IMR-90 (cell line): ENCODE data around the gene HRAS. TPM values are rescaled to one million over a fixed set of nuclear protein-coding genes. Genes with fewer than 3 reads are reported as not detected.
A peak's percentile ranks its signal among the peaks of the same experiment; 100 is the strongest.

Experiments
- ATAC-seq: fragments of 200-7000 bp; cut with Tn5 transposase; 2 replicates; pipeline ENCODE4 v1.9.1; 2020; ENCODE audit warnings: low read depth, mild to moderate bottlenecking, moderate library complexity
- BruUV-seq: library from RNA; stranded (reverse); fragments of 400-500 nt; replicated peaks from 2 replicates; lab custom pipeline; 2021; lab: Mats Ljungman, UMichigan
- CTCF ChIA-PET: fragments of 300-600 bp; formaldehyde crosslinking; extraction: SDS; loops from one replicate; lab custom pipeline; 2021; ENCODE audit warnings: antibody characterized with exemption; lab: Yijun Ruan, JAX
- POLR2A ChIA-PET: fragments of 300-600 bp; sonication (Branson Sonifier 250); formaldehyde crosslinking; loops from one replicate; lab custom pipeline; 2022; ENCODE audit warnings: antibody characterized with exemption; ENCODE audit not compliant: unreplicated experiment; lab: Charles Lee
- DNase-seq: peaks from one replicate; pipeline ENCODE4 v3.0.0; 2013
- H2AFZ ChIP-seq: replicated peaks from 2 replicates; pipeline ENCODE3; 2013; ENCODE audit warnings: low read length, mild to moderate bottlenecking; ENCODE audit not compliant: poor library complexity
- H2AK5ac ChIP-seq: 2 replicates; pipeline ENCODE4 v1.6.1; 2013; ENCODE audit warnings: low read depth, low read length, inconsistent platforms
- H2AK9ac ChIP-seq: replicated peaks from 2 replicates; pipeline ENCODE3; 2013; ENCODE audit warnings: mild to moderate bottlenecking, low read depth, low read length, moderate library complexity; ENCODE audit not compliant: poor library complexity
- H2BK120ac ChIP-seq: 2 replicates; pipeline ENCODE4 v1.6.1; 2013; ENCODE audit warnings: low read depth, low read length, inconsistent platforms
- H2BK15ac ChIP-seq: 3 replicates; pipeline ENCODE4 v1.6.1; 2013; ENCODE audit warnings: low read depth, low read length, inconsistent platforms
- H2BK20ac ChIP-seq: 2 replicates; pipeline ENCODE4 v1.6.1; 2013; ENCODE audit warnings: low read depth, mild to moderate bottlenecking, inconsistent platforms, low read length, moderate library complexity
- H2BK5ac ChIP-seq: 2 replicates; pipeline ENCODE4 v1.6.1; 2013; ENCODE audit warnings: mild to moderate bottlenecking, low read depth, low read length, inconsistent platforms; ENCODE audit not compliant: poor library complexity, severe bottlenecking
- H3K14ac ChIP-seq: replicated peaks from 2 replicates; pipeline ENCODE4 v1.6.1; 2013; ENCODE audit warnings: low read depth, low read length, inconsistent platforms
- H3K18ac ChIP-seq: 2 replicates; pipeline ENCODE4 v1.6.1; 2013; ENCODE audit warnings: low read depth, low read length, control low read depth
- H3K23ac ChIP-seq: 2 replicates; pipeline ENCODE4 v1.6.1; 2013; ENCODE audit warnings: low read depth, low read length, inconsistent platforms
- H3K27ac ChIP-seq: 2 replicates; pipeline ENCODE4 v1.5.1; 2013; ENCODE audit warnings: mild to moderate bottlenecking, control low read depth, low read length; ENCODE audit not compliant: insufficient read depth
- H3K27me3 ChIP-seq: 2 replicates; pipeline ENCODE4 v1.6.1; 2013; ENCODE audit warnings: low read length; ENCODE audit not compliant: control insufficient read depth, insufficient read depth
- H3K36me3 ChIP-seq: 2 replicates; pipeline ENCODE4 v1.6.1; 2013; ENCODE audit warnings: low read length, mixed read lengths; ENCODE audit not compliant: control insufficient read depth, insufficient read depth
- H3K4ac ChIP-seq: 2 replicates; pipeline ENCODE4 v1.6.1; 2013; ENCODE audit warnings: low read depth, low read length, inconsistent platforms
- H3K4me1 ChIP-seq: 2 replicates; pipeline ENCODE4 v1.6.1; 2013; ENCODE audit warnings: low read length, mixed read lengths; ENCODE audit not compliant: control insufficient read depth, insufficient read depth
- H3K4me2 ChIP-seq: 2 replicates; pipeline ENCODE4 v1.6.1; 2013; ENCODE audit warnings: low read depth, mild to moderate bottlenecking, control low read depth, low read length, moderate library complexity
- H3K4me3 ChIP-seq: 2 replicates; pipeline ENCODE4 v1.5.1; 2013; ENCODE audit warnings: low read depth, mild to moderate bottlenecking, control low read depth, low read length, moderate library complexity; ENCODE audit not compliant: insufficient read depth
- H3K56ac ChIP-seq: 2 replicates; pipeline ENCODE4 v1.6.1; 2013; ENCODE audit warnings: low read length, inconsistent platforms; ENCODE audit not compliant: insufficient read depth; ENCODE audit errors: extremely low read depth
- H3K79me1 ChIP-seq, 2 experiments: 2 replicates each; pipeline ENCODE4 v1.6.1; 2013; ENCODE audit warnings: low read length in 2 of 2, inconsistent platforms in 1 of 2, low read depth in 1 of 2
- H3K9ac ChIP-seq: 2 replicates; pipeline ENCODE4 v1.6.1; 2013; ENCODE audit warnings: low read depth, low read length, control low read depth
- H3K9me1 ChIP-seq: 2 replicates; pipeline ENCODE4 v1.6.1; 2013; ENCODE audit warnings: low read length, inconsistent platforms; ENCODE audit not compliant: insufficient read depth
- H3K9me3 ChIP-seq: 2 replicates; pipeline ENCODE4 v1.6.1; 2013; ENCODE audit warnings: low read length; ENCODE audit not compliant: control insufficient read depth, insufficient read depth
- H4K20me1 ChIP-seq: 2 replicates; pipeline ENCODE4 v1.6.1; 2013; ENCODE audit warnings: low read length, inconsistent platforms; ENCODE audit not compliant: insufficient read depth
- H4K5ac ChIP-seq: 2 replicates; pipeline ENCODE4 v1.6.1; 2013; ENCODE audit warnings: mild to moderate bottlenecking, low read depth, low read length, control low read depth
- H4K8ac ChIP-seq, 2 experiments: 2 replicates each; pipeline ENCODE4 v1.6.1; 2013; ENCODE audit warnings: low read depth in 2 of 2, low read length in 2 of 2, control low read depth in 1 of 2, inconsistent platforms in 1 of 2
- H4K91ac ChIP-seq: 2 replicates; pipeline ENCODE4 v1.6.1; 2013; ENCODE audit warnings: low read depth, low read length, inconsistent platforms; ENCODE audit not compliant: insufficient read depth
- BHLHE40 ChIP-seq: fragments of 150-350 bp; IDR thresholded peaks from 2 replicates; pipeline ENCODE4 v1.6.1; 2016; ENCODE audit warnings: mild to moderate bottlenecking, low read depth, low read length
- MXI1 ChIP-seq: IDR thresholded peaks from 2 replicates; pipeline ENCODE4 v1.6.1; 2012; ENCODE audit warnings: low read depth, mild to moderate bottlenecking, low read length, moderate library complexity, borderline replicate concordance
- RCOR1 ChIP-seq: IDR thresholded peaks from 2 replicates; pipeline ENCODE4 v1.6.1; 2012; ENCODE audit warnings: mild to moderate bottlenecking, low read length, improper control_type of control experiment; ENCODE audit not compliant: insufficient replicate concordance
- WGBS, 2 experiments: methylation state at CpG; one replicate each; pipeline versions ENCODE4 v1.1.5 to v1.1.7; 2013; ENCODE audit warnings: missing lambda C conversion rate in 2 of 2; ENCODE audit not compliant: insufficient read length in 1 of 2; ENCODE audit errors: extremely low coverage in 2 of 2; 5-methylcytosine and 5-hydroxymethylcytosine counted together
- dilution Hi-C: fragments of 300-500 bp; cut with HindIII; formaldehyde crosslinking; loops from one replicate; pipeline ENCODE4 v1.14.3; 2018; ENCODE audit warnings: low sequenced_read_pairs; ENCODE audit not compliant: unreplicated experiment
- in situ Hi-C: fragments of 300-500 bp; cut with MboI; formaldehyde crosslinking; loops from 3 replicates; pipeline ENCODE4 v1.14.3; 2019; ENCODE audit warnings: low sequenced_read_pairs, inconsistent platforms, mixed read lengths
- intact Hi-C: fragments of 100-400 bp; cut with micrococcal nuclease; formaldehyde crosslinking; loops from 2 replicates; pipeline ENCODE4 v1.10.0; 2022
- polyA plus RNA-seq, 3 experiments: library from polyadenylated mRNA; depleted of rRNA; stranded (reverse); fragments of >200 nt; gene quantifications; 2 replicates each; pipeline ENCODE4 v1.2.3, GENCODE V29; 2012; ENCODE audit warnings: low replicate concordance in 1 of 3
- total RNA-seq: library from RNA; depleted of rRNA; stranded (reverse); fragments of >200 nt; gene quantifications from 2 replicates; pipeline ENCODE4 v1.2.3, GENCODE V29; 2012
- TF ChIP-seq, protein P1 (sequence below): conservative IDR thresholded peaks from 2 replicates; pipeline ENCODE4 v1.5.1; 2012; ENCODE audit warnings: mild to moderate bottlenecking, low read depth, low read length, improper control_type of control experiment

HRAS gene
- total and polyA plus RNA-seq, 2 of the 4 experiments (the other 2 are of a cell fraction): 108 to 123 TPM

DNA sequence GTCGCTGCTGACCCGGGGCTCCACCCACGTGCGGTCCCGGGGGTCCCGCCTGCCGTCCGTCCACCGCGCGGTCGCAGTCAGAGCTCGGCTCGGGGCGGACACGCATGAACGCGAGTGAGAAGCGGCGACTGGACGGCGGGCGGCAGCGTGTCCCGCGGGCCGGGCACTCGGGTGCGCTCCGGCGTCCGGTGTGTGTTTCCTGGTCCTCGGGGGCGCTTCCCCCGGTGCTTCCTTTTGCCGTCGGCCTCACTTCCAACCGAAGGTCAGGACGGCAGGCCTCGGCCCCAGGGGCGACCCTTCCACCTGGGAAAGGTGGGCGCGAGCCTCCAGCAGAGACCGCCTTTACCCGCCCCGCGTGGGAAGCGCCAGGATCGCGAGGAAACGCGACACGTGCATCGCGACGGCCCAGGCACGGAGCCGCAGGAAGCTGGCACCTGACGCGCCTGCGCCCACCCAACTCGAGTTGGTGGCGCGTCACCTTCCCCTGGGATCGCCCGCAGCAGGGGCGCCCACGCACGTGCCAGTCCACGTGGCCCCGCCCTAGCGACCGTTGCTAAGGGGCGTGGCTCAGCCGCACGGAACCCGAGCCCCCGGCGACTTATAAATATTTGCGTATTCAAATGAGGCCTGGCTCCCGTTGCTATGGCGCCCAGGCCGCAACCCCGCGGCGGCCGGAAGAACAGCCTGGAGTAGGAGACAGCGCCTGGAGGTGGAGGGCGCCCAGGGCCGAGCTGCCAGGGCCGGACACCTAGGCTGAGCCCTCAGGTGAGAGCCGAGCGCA is 1.7 kb upstream of the HRAS start, which contains the start of gene LRRC56 (continued):
- TF ChIP-seq RCOR1 (no peak), MXI1 (peak; percentile 79; the same call in 1 of the 2 replicates)

DNA sequence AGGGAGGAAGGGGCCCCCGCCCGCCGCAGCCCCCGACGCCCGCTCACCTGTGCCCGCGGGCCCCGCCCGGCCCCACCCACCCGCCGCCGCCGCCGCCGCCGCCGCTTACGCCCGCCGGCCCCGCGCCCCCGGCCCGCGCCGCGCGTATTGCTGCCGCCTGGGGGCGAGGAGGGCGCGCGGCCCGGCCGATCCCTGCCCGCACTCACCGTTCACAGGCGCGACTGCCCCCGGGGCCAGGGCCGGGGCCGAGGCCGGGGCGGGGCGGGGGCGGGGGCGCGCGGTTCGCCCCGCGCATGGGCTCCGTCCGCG is 212 bp downstream of the HRAS start:
- Histone ChIP-seq H3K27ac (no peak overlapping the region; the same call in 1 of the 2 replicates), H3K36me3 (peaks cover 21% of the 10 kb centered on the region; the same call in 1 of the 2 replicates), H2AK5ac (no peak overlapping the region), H3K4me2 (no peak overlapping the region), H3K4ac (no peak overlapping the region), H4K8ac (no peak overlapping the region), H3K79me1 (peaks cover 3 to 26% of the 10 kb centered on the region in 2 experiments; a peak in 3 of 4 replicates), H2AK9ac (no peak overlapping the region), H3K4me1 (peaks cover 16% of the 10 kb centered on the region), H3K9me3 (no peaks in the 10 kb centered on the region), H3K9ac (no peak overlapping the region; the same call in 1 of the 2 replicates), H2BK120ac (no peak overlapping the region), H2BK20ac (no peak overlapping the region), H3K27me3 (no peaks in the 10 kb centered on the region), H4K20me1 (peaks cover 16% of the 10 kb centered on the region), H4K91ac (no peak overlapping the region), H3K9me1 (peaks cover 3% of the 10 kb centered on the region; the same call in 1 of the 2 replicates), H3K4me3 (peak overlapping the region; percentile 95), H3K14ac (no peak overlapping the region), H3K23ac (no peak overlapping the region), H2BK5ac (no peak overlapping the region), H3K18ac (no peak overlapping the region), H3K56ac (no peak overlapping the region), H2AFZ (peak overlapping the region; percentile 71), H2BK15ac (no peak overlapping the region), H4K5ac (no peak overlapping the region)
- ATAC-seq: peak; percentile 16; the same call in 1 of the 2 replicates
- no TSS peak for BruUV-seq
- DNase-seq: no peak
- TF ChIP-seq, protein P1, sequence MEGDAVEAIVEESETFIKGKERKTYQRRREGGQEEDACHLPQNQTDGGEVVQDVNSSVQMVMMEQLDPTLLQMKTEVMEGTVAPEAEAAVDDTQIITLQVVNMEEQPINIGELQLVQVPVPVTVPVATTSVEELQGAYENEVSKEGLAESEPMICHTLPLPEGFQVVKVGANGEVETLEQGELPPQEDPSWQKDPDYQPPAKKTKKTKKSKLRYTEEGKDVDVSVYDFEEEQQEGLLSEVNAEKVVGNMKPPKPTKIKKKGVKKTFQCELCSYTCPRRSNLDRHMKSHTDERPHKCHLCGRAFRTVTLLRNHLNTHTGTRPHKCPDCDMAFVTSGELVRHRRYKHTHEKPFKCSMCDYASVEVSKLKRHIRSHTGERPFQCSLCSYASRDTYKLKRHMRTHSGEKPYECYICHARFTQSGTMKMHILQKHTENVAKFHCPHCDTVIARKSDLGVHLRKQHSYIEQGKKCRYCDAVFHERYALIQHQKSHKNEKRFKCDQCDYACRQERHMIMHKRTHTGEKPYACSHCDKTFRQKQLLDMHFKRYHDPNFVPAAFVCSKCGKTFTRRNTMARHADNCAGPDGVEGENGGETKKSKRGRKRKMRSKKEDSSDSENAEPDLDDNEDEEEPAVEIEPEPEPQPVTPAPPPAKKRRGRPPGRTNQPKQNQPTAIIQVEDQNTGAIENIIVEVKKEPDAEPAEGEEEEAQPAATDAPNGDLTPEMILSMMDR: 0 out of 2 replicates have a peak, but pooled peaks have one; percentile 8
- no peak for TF ChIP-seq BHLHE40
- in situ Hi-C loops (no loop called here), intact Hi-C loops (no loop called here), dilution Hi-C loops (no loop called here)
- POLR2A ChIA-PET: no interaction called here
- WGBS, 2 experiments: 0% methylated on average over 8 of the region's 56 CpGs; no CpG with 5 or more reads in 1 of the 2 experiments
- CTCF ChIA-PET: no interaction called here
